ENCODE data around the gene UBE2E3. TPM values are rescaled to one million over a fixed set of nuclear protein-coding genes. Genes with fewer than 3 reads are reported as not detected.

The UBE2E3 gene
- total RNA-seq, 1 experiment from 2014 or later = 76.3 TPM

DNA sequence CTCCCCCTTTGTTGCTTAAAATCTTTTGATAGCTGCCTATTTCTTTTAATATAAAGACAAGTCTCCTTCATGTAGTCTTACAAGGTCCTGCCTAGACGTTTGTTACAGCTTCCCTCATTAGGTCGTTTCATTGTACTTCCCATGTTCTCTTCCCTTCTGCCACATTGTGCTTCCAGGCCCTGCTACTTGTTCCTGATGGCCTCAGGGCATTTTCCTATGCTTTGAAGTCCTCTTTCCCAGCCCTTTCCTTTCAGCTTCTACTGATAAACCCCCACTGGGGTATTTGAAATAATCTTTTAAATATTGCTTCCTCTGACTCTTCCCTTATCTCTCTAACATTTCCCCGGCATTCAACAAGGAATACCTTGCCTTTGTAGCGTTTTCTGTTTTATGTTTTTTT lies 67.4 kb downstream of the UBE2E3 start:
- H3K4me1 Mint-ChIP-seq = peaks cover 9% of the 10 kb centered on the region

DNA sequence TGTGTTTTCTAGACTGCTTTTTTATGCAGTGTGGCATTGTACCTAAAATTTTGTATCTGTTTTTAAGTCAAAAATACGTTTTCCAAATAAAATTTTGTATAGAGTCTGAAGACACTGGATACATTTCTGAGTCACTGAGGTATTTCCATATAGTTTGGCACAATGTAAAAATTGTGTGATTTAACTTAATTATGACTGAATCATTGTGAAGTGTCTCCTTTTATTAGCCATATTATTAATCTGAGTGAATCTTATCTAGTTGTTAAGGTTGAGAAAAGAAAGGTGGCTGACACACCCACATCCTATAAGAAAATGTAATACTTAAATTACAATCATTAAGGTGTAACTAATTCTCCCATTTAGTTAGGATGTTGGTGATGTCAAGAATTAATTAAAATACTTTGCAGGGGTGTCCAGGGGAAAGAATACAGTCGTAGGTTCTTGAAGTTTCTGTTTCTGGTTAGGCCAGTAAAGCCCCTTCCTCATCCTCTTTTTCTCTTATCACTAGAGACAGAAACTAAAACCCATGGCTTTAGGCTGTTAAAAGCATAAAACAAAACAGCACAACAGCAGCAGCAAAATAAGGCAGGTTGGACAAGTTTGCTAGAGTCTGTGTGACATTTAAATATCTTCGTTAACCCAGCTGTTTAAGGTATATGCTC lies 71.6 kb downstream of the UBE2E3 start:
- TF ChIP-seq ZNF416 (CRISPR knock-in tag; IDR thresholded peaks at IDR 0.05) (no peak), ESRRA (CRISPR knock-in tag; IDR thresholded peaks at IDR 0.05; ENCODE audit: borderline replicate concordance) (no peak)
- TF ChIP-seq, protein P1, sequence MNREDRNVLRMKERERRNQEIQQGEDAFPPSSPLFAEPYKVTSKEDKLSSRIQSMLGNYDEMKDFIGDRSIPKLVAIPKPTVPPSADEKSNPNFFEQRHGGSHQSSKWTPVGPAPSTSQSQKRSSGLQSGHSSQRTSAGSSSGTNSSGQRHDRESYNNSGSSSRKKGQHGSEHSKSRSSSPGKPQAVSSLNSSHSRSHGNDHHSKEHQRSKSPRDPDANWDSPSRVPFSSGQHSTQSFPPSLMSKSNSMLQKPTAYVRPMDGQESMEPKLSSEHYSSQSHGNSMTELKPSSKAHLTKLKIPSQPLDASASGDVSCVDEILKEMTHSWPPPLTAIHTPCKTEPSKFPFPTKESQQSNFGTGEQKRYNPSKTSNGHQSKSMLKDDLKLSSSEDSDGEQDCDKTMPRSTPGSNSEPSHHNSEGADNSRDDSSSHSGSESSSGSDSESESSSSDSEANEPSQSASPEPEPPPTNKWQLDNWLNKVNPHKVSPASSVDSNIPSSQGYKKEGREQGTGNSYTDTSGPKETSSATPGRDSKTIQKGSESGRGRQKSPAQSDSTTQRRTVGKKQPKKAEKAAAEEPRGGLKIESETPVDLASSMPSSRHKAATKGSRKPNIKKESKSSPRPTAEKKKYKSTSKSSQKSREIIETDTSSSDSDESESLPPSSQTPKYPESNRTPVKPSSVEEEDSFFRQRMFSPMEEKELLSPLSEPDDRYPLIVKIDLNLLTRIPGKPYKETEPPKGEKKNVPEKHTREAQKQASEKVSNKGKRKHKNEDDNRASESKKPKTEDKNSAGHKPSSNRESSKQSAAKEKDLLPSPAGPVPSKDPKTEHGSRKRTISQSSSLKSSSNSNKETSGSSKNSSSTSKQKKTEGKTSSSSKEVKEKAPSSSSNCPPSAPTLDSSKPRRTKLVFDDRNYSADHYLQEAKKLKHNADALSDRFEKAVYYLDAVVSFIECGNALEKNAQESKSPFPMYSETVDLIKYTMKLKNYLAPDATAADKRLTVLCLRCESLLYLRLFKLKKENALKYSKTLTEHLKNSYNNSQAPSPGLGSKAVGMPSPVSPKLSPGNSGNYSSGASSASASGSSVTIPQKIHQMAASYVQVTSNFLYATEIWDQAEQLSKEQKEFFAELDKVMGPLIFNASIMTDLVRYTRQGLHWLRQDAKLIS (CRISPR knock-in tag; IDR thresholded peaks at IDR 0.05; ENCODE audit: borderline replicate concordance) = no peak
- TF ChIP-seq, protein P2, sequence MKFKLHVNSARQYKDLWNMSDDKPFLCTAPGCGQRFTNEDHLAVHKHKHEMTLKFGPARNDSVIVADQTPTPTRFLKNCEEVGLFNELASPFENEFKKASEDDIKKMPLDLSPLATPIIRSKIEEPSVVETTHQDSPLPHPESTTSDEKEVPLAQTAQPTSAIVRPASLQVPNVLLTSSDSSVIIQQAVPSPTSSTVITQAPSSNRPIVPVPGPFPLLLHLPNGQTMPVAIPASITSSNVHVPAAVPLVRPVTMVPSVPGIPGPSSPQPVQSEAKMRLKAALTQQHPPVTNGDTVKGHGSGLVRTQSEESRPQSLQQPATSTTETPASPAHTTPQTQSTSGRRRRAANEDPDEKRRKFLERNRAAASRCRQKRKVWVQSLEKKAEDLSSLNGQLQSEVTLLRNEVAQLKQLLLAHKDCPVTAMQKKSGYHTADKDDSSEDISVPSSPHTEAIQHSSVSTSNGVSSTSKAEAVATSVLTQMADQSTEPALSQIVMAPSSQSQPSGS (CRISPR knock-in tag; IDR thresholded peaks at IDR 0.05; ENCODE audit: borderline replicate concordance, low read depth) = no peak
- TF ChIP-seq, protein P3, sequence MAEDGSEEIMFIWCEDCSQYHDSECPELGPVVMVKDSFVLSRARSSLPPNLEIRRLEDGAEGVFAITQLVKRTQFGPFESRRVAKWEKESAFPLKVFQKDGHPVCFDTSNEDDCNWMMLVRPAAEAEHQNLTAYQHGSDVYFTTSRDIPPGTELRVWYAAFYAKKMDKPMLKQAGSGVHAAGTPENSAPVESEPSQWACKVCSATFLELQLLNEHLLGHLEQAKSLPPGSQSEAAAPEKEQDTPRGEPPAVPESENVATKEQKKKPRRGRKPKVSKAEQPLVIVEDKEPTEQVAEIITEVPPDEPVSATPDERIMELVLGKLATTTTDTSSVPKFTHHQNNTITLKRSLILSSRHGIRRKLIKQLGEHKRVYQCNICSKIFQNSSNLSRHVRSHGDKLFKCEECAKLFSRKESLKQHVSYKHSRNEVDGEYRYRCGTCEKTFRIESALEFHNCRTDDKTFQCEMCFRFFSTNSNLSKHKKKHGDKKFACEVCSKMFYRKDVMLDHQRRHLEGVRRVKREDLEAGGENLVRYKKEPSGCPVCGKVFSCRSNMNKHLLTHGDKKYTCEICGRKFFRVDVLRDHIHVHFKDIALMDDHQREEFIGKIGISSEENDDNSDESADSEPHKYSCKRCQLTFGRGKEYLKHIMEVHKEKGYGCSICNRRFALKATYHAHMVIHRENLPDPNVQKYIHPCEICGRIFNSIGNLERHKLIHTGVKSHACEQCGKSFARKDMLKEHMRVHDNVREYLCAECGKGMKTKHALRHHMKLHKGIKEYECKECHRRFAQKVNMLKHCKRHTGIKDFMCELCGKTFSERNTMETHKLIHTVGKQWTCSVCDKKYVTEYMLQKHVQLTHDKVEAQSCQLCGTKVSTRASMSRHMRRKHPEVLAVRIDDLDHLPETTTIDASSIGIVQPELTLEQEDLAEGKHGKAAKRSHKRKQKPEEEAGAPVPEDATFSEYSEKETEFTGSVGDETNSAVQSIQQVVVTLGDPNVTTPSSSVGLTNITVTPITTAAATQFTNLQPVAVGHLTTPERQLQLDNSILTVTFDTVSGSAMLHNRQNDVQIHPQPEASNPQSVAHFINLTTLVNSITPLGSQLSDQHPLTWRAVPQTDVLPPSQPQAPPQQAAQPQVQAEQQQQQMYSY (CRISPR knock-in tag; IDR thresholded peaks at IDR 0.05) = no peak
- H3K4me1 Mint-ChIP-seq = peaks cover 39% of the 10 kb centered on the region
- POLR2A ChIA-PET = no interaction called here
- H3K27ac Mint-ChIP-seq = no peak overlapping the region
- DNase-seq (ENCODE audit: low spot score) (no peak), ATAC-seq (no peak)
- CTCF ChIA-PET = no interaction called here
- H3K27me3 Mint-ChIP-seq (ENCODE audit: low read depth) = no peaks in the 10 kb centered on the region
- no peak overlapping the region for H3K4me3 Mint-ChIP-seq
- H3K9me3 Mint-ChIP-seq = peaks cover 6% of the 10 kb centered on the region; the same call in 1 of the 2 replicates
- H3K36me3 Mint-ChIP-seq = no peaks in the 10 kb centered on the region

More for the DNA sequence above, 67.4 kb downstream of the UBE2E3 start:
- peak; percentile 62 for ATAC-seq
- TF ChIP-seq CBFB (CRISPR knock-in tag; IDR thresholded peaks at IDR 0.05; ENCODE audit: low read depth) = no peak
- TF ChIP-seq ETV6 (CRISPR knock-in tag; IDR thresholded peaks at IDR 0.05) = no peak
- no peak for TF ChIP-seq ATF1 (CRISPR knock-in tag; IDR thresholded peaks at IDR 0.05)
- no peak for TF ChIP-seq CREB1 (CRISPR knock-in tag; IDR thresholded peaks at IDR 0.05)
- no peak for TF ChIP-seq RELA (CRISPR knock-in tag; IDR thresholded peaks at IDR 0.05; ENCODE audit: borderline replicate concordance)
- Mint-ChIP-seq H3K4me3 (no peak overlapping the region), H3K9me3 (no peaks in the 10 kb centered on the region), H3K27ac (no peak overlapping the region), H3K36me3 (no peaks in the 10 kb centered on the region), H3K27me3 (ENCODE audit: low read depth) (no peaks in the 10 kb centered on the region)
- CTCF ChIA-PET = interaction anchor here (1.2 kb wide), 1 partner anchor 11 kb away, joined by 3 read pairs; no protein-coding TSS in a partner anchor
- POLR2A ChIA-PET = no interaction called here
- no peak for DNase-seq (ENCODE audit: low spot score)

DNA sequence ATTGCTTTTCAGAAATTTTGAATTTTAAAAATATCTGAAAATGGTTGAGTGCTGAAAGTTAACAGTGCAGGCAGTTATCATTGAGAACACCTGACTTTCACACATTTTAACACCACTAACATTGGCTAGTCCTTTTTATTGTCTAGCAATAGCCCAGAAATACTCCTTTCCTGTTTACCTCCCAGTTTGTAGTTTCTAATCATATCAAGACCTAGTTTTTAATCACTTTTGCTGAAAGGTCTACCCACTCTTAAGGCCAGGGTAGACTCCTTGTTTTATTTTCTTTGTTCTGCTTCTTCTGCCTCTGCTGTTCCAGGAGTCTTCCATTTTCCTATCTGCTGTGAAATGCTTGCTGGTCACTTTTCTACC lies 72.1 kb downstream of the UBE2E3 start:
- Mint-ChIP-seq H3K27ac (0 out of 2 replicates have a peak overlapping the region, but pooled peaks have one; percentile 6), H3K27me3 (ENCODE audit: low read depth) (no peaks in the 10 kb centered on the region), H3K9me3 (peaks cover 6% of the 10 kb centered on the region; the same call in 1 of the 2 replicates), H3K4me3 (no peak overlapping the region), H3K4me1 (peaks cover 44% of the 10 kb centered on the region), H3K36me3 (no peaks in the 10 kb centered on the region)
- ChIA-PET POLR2A (no interaction called here), CTCF (no interaction called here)
- no peak for ATAC-seq
- DNase-seq (ENCODE audit: low spot score) = no peak
- TF ChIP-seq RORB (CRISPR knock-in tag; IDR thresholded peaks at IDR 0.05) (no peak), ELF4 (CRISPR knock-in tag; IDR thresholded peaks at IDR 0.05; ENCODE audit: low read depth) (no peak), TEAD4 (CRISPR knock-in tag; IDR thresholded peaks at IDR 0.05) (no peak), SMAD4 (CRISPR knock-in tag; IDR thresholded peaks at IDR 0.05) (no peak)
- TF ChIP-seq, protein P4, sequence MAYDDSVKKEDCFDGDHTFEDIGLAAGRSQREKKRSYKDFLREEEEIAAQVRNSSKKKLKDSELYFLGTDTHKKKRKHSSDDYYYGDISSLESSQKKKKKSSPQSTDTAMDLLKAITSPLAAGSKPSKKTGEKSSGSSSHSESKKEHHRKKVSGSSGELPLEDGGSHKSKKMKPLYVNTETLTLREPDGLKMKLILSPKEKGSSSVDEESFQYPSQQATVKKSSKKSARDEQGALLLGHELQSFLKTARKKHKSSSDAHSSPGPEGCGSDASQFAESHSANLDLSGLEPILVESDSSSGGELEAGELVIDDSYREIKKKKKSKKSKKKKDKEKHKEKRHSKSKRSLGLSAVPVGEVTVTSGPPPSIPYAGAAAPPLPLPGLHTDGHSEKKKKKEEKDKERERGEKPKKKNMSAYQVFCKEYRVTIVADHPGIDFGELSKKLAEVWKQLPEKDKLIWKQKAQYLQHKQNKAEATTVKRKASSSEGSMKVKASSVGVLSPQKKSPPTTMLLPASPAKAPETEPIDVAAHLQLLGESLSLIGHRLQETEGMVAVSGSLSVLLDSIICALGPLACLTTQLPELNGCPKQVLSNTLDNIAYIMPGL (CRISPR knock-in tag; IDR thresholded peaks at IDR 0.05) = no peak
- TF ChIP-seq, protein P5, sequence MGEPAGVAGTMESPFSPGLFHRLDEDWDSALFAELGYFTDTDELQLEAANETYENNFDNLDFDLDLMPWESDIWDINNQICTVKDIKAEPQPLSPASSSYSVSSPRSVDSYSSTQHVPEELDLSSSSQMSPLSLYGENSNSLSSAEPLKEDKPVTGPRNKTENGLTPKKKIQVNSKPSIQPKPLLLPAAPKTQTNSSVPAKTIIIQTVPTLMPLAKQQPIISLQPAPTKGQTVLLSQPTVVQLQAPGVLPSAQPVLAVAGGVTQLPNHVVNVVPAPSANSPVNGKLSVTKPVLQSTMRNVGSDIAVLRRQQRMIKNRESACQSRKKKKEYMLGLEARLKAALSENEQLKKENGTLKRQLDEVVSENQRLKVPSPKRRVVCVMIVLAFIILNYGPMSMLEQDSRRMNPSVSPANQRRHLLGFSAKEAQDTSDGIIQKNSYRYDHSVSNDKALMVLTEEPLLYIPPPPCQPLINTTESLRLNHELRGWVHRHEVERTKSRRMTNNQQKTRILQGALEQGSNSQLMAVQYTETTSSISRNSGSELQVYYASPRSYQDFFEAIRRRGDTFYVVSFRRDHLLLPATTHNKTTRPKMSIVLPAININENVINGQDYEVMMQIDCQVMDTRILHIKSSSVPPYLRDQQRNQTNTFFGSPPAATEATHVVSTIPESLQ (CRISPR knock-in tag; IDR thresholded peaks at IDR 0.05) = no peak
- TF ChIP-seq, protein P6, sequence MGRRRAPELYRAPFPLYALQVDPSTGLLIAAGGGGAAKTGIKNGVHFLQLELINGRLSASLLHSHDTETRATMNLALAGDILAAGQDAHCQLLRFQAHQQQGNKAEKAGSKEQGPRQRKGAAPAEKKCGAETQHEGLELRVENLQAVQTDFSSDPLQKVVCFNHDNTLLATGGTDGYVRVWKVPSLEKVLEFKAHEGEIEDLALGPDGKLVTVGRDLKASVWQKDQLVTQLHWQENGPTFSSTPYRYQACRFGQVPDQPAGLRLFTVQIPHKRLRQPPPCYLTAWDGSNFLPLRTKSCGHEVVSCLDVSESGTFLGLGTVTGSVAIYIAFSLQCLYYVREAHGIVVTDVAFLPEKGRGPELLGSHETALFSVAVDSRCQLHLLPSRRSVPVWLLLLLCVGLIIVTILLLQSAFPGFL (CRISPR knock-in tag; IDR thresholded peaks at IDR 0.05; ENCODE audit: borderline replicate concordance) = no peak
